Upper lobe of left lung (tissue), 4 donors: Measurements from ENCODE around the gene NEDD8.

ENCODE experiments used
- EP300 ChIP-seq, 4 donors: sonication (generic); formaldehyde crosslinking; IDR thresholded peaks; one replicate each; pipeline ENCODE4 v1.5.1; 2017; ENCODE audit warnings: antibody characterized with exemption in 4 of 4, control low read depth in 2 of 4
- POLR2AphosphoS5 ChIP-seq, 2 donors: sonication (generic); formaldehyde crosslinking; IDR thresholded peaks; one replicate each; pipeline ENCODE4 v1.5.1; 2017; ENCODE audit warnings: antibody characterized with exemption in 2 of 2
- TF ChIP-seq, protein P1 (sequence below), 6 experiments: fragments of 450-650 bp in 4 of 6; fragments of 200-600 bp in 2 of 6; sonication (generic) in 2 of 6; IDR thresholded peaks; one replicate each; pipeline ENCODE4 v1.5.1; 2016 to 2019; ENCODE audit warnings: antibody characterized with exemption in 6 of 6

DNA sequence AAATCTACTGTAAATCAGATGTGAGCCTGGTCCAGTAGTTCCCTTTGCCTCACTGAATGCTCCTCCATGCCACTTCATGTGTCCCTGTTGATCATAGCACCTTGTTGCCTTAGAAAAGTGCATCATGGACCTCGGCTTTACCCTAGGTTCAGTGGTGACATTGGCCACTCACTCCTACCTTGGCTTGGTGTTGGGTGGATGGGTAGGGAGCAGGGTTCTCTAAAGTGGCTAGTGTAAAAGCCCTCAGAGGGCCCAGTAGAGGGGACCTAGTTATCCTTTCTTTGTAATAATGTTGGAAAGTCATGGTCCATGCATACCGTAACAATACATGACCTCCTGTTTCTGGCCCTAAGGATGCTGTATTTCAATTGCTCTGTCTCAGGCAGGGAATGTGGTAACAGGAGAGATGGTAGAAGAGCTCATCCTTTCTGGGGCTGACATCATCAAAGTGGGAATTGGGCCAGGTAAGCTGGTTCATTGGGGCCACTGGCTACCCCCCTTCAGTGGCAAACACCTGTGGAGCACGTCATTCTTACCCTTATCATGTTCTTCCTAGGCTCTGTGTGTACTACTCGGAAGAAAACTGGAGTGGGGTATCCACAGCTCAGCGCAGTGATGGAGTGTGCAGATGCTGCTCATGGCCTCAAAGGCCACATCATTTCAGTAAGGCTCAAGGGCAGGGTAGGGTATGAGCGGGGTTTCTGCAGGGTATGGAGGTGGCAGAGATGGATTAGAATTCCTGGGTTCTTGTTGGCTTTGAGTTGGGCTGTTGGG lies 4.7 kb upstream of the NEDD8 start:
- TF ChIP-seq POLR2AphosphoS5 (IDR thresholded peaks at IDR 0.05) (no peak), EP300 (IDR thresholded peaks at IDR 0.05) (no peak)
- TF ChIP-seq, protein P1, sequence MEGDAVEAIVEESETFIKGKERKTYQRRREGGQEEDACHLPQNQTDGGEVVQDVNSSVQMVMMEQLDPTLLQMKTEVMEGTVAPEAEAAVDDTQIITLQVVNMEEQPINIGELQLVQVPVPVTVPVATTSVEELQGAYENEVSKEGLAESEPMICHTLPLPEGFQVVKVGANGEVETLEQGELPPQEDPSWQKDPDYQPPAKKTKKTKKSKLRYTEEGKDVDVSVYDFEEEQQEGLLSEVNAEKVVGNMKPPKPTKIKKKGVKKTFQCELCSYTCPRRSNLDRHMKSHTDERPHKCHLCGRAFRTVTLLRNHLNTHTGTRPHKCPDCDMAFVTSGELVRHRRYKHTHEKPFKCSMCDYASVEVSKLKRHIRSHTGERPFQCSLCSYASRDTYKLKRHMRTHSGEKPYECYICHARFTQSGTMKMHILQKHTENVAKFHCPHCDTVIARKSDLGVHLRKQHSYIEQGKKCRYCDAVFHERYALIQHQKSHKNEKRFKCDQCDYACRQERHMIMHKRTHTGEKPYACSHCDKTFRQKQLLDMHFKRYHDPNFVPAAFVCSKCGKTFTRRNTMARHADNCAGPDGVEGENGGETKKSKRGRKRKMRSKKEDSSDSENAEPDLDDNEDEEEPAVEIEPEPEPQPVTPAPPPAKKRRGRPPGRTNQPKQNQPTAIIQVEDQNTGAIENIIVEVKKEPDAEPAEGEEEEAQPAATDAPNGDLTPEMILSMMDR (IDR thresholded peaks at IDR 0.05), result no peak
